OCI-LY7 (cell line): Measurements from ENCODE around the gene GLG1. TPM values are rescaled to one million over a fixed set of nuclear protein-coding genes. Genes with fewer than 3 reads are reported as not detected.

Experiments used
- BruUV-seq: library from RNA; stranded (reverse); fragments of 400-500 nt; replicated peaks from 2 replicates; lab custom pipeline; 2021; lab: Mats Ljungman, UMichigan
- CTCF ChIA-PET: fragments of 300-600 bp; sonication (Branson Sonifier 250); formaldehyde crosslinking; loops from one replicate; lab custom pipeline; 2022; ENCODE audit warnings: antibody characterized with exemption; ENCODE audit not compliant: unreplicated experiment; lab: Charles Lee
- POLR2A ChIA-PET: fragments of 300-600 bp; sonication (Branson Sonifier 250); formaldehyde crosslinking; loops from one replicate; lab custom pipeline; 2022; ENCODE audit warnings: antibody characterized with exemption; lab: Charles Lee
- DNase-seq: peaks from one replicate; pipeline ENCODE4 v3.0.0-alpha.2; 2015; ENCODE audit warnings: low spot score
- H2AFZ ChIP-seq: fragments of 200-600 bp; sonication (generic), shearing (Covaris generic); 2 replicates; pipeline ENCODE4 v1.6.1; 2014; ENCODE audit warnings: mild to moderate bottlenecking, antibody characterized with exemption, low read length, moderate library complexity
- H3K27ac ChIP-seq: fragments of 200-600 bp; sonication (generic); 2 replicates; pipeline ENCODE4 v1.5.1; 2014; ENCODE audit warnings: mixed run types, low read depth, mild to moderate bottlenecking, moderate library complexity, low read length, inconsistent platforms; ENCODE audit not compliant: poor library complexity, severe bottlenecking
- H3K36me3 ChIP-seq: fragments of 200-600 bp; sonication (generic); 2 replicates; pipeline ENCODE4 v1.6.1; 2014; ENCODE audit warnings: mild to moderate bottlenecking, antibody characterized with exemption, low read length, moderate library complexity, mixed read lengths; ENCODE audit not compliant: insufficient read depth
- H3K4me1 ChIP-seq: fragments of 200-600 bp; sonication (generic); 2 replicates; pipeline ENCODE4 v1.5.1; 2014; ENCODE audit warnings: mild to moderate bottlenecking, low read length; ENCODE audit not compliant: insufficient read depth, poor library complexity, severe bottlenecking
- H3K4me2 ChIP-seq: fragments of 200-600 bp; sonication (generic); 2 replicates; pipeline ENCODE4 v1.6.1; 2014; ENCODE audit warnings: mild to moderate bottlenecking, low read length
- H3K4me3 ChIP-seq: fragments of 200-600 bp; sonication (generic); 2 replicates; pipeline ENCODE4 v1.5.1; 2014; ENCODE audit warnings: mild to moderate bottlenecking, low read depth, low read length; ENCODE audit not compliant: poor library complexity, severe bottlenecking
- H3K79me2 ChIP-seq: fragments of 200-600 bp; sonication (generic); 2 replicates; pipeline ENCODE4 v1.6.1; 2016; ENCODE audit warnings: low read depth, mild to moderate bottlenecking, low read length, moderate library complexity, mixed read lengths; ENCODE audit not compliant: insufficient read depth
- H3K9me2 ChIP-seq: fragments of 200-600 bp; sonication (generic); 2 replicates; pipeline ENCODE4 v1.6.1; 2016; ENCODE audit warnings: mild to moderate bottlenecking, low read length, mixed read lengths; ENCODE audit not compliant: insufficient read depth
- H3K9me3 ChIP-seq: fragments of 200-600 bp; sonication (generic); 2 replicates; pipeline ENCODE4 v1.6.1; 2014; ENCODE audit warnings: mild to moderate bottlenecking, mixed run types, low read length, mixed read lengths
- H4K20me1 ChIP-seq: fragments of 200-600 bp; sonication (generic); 2 replicates; pipeline ENCODE4 v1.6.1; 2014; ENCODE audit warnings: mild to moderate bottlenecking, antibody characterized with exemption, low read length, moderate library complexity, mixed read lengths; ENCODE audit not compliant: insufficient read depth
- CTCF ChIP-seq: fragments of 200-600 bp; sonication (generic); conservative IDR thresholded peaks from 2 replicates; pipeline ENCODE4 v1.5.1; 2014; ENCODE audit warnings: mild to moderate bottlenecking, antibody characterized with exemption, low read length, moderate library complexity, mixed read lengths
- EZH2phosphoT487 ChIP-seq: fragments of 200-600 bp; sonication (generic); IDR thresholded peaks from 2 replicates; pipeline ENCODE4 v1.6.1; 2018; ENCODE audit warnings: low read depth, borderline replicate concordance, mild to moderate bottlenecking, mixed run types, antibody characterized with exemption, low read length, moderate library complexity, mixed read lengths
- intact Hi-C: fragments of 100-400 bp; cut with micrococcal nuclease; formaldehyde crosslinking; loops from one replicate; pipeline ENCODE4 v1.10.0; 2022; ENCODE audit not compliant: unreplicated experiment
- total RNA-seq, 2 experiments: library from RNA; depleted of rRNA in 1 of 2; stranded (reverse); fragments of >200 nt in 1 of 2; shearing (Covaris generic) in 1 of 2; gene quantifications; 2 replicates each; pipeline ENCODE4 v1.2.3, GENCODE V29; 2014 to 2022

GLG1 gene
- total RNA-seq, 2 experiments from 2014 or later, result 40.4 to 69.8 TPM

DNA sequence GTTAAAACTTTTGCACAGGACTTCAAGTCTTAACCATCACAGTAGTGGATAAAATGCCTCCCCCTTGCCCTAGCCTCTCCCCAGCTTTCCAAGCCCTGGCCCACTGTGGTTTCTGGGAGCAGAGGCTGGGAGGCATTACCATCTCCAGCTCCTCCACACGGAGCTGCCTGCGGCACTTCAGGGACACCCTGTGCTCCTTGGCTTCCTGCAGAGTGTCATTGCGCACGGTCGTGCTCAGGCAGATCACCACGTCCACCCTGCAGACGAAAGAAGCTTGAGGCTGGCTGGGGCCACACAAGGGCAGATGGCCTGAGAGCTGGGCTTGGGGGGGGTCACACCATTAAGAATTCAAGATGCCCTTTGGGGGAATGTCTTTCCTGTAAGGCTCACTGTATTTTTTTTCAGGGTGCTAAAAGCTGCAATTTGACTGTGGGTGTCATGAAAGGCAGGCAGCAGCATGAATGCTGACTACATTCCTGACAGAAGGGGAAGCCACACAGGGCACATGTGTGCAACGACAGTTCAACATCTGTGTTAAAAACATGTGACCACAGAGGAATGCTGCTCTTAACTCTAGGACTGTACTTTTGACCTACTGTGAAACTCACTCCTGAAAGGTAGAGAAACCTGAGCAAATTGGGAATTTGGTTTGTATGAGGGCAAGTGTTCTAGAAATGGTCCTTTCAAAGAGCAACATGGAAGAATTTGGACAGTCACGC is 137.9 kb downstream of the GLG1 start:
- Histone ChIP-seq H3K9me3 (no peaks in the 10 kb centered on the region), H3K4me3 (no peak overlapping the region), H3K9me2 (no peaks in the 10 kb centered on the region), H3K36me3 (peaks cover 77% of the 10 kb centered on the region), H3K27ac (no peak overlapping the region), H3K79me2 (no peaks in the 10 kb centered on the region), H2AFZ (no peak overlapping the region), H3K4me1 (peaks cover 2% of the 10 kb centered on the region), H4K20me1 (no peaks in the 10 kb centered on the region), H3K4me2 (no peak overlapping the region)
- no peak for DNase-seq
- ChIA-PET CTCF (no interaction called here), POLR2A (no interaction called here)
- intact Hi-C loops, result no loop called here
- no TSS peak for BruUV-seq
- TF ChIP-seq CTCF, result no peak
- TF ChIP-seq EZH2phosphoT487, result no peak

DNA sequence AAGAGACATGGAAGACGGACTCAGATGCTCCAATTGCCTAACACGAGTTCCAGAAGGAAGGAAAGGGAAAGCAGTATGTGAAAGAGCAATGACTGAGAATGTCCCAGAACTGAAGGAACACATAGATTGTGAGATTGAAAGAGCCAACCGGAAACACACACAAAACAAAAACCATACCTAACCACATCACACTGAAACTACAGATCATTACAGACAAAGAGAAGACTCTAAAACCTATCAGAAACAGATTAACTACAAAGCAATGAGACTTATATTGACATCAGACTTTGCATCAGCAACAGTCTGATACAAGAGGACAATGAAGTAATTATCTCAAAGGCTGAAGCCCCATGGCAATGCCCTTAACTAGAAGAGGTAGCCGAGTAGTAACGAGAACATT is 140.0 kb downstream of the GLG1 start:
- H3K79me2 ChIP-seq, result no peaks in the 10 kb centered on the region
- H3K4me3 ChIP-seq, result no peak overlapping the region
- H3K36me3 ChIP-seq, result peaks cover 83% of the 10 kb centered on the region
- no peaks in the 10 kb centered on the region for H3K9me3 ChIP-seq
- no peaks in the 10 kb centered on the region for H3K9me2 ChIP-seq
- H2AFZ ChIP-seq, result no peak overlapping the region
- intact Hi-C loops, result no loop called here
- H4K20me1 ChIP-seq, result no peaks in the 10 kb centered on the region
- H3K27ac ChIP-seq, result no peak overlapping the region
- TF ChIP-seq CTCF (no peak), EZH2phosphoT487 (no peak)
- peaks cover 3% of the 10 kb centered on the region for H3K4me1 ChIP-seq
- no peak for DNase-seq
- ChIA-PET CTCF (no interaction called here), POLR2A (no interaction called here)
- H3K4me2 ChIP-seq, result no peak overlapping the region
- no TSS peak for BruUV-seq
